K562 (cell line): ENCODE data around the gene AMZ2. TPM values are rescaled to one million over a fixed set of nuclear protein-coding genes. Genes with fewer than 3 reads are reported as not detected.

Source experiments
- CCAR2 ChIP-seq: fragments of 200-400 bp; formaldehyde crosslinking; IDR thresholded peaks from 2 replicates; pipeline ENCODE4 v1.6.1; 2017; ENCODE audit warnings: mild to moderate bottlenecking, low read depth, low read length
- DNMT1 ChIP-seq: fragments of 450-650 bp; IDR thresholded peaks from 2 replicates; pipeline ENCODE4 v1.6.1; 2016; ENCODE audit warnings: antibody characterized with exemption, mild to moderate bottlenecking
- EHMT2 ChIP-seq: fragments of 450-650 bp; IDR thresholded peaks from 2 replicates; pipeline ENCODE4 v1.6.1; 2018; ENCODE audit warnings: antibody characterized with exemption
- EP400 ChIP-seq: fragments of 450-650 bp; IDR thresholded peaks from 2 replicates; pipeline ENCODE4 v1.6.1; 2017; ENCODE audit warnings: antibody characterized with exemption, mild to moderate bottlenecking, moderate library complexity
- HLTF ChIP-seq: fragments of 450-650 bp; IDR thresholded peaks from 2 replicates; pipeline ENCODE4 v1.6.1; 2016
- KDM2B ChIP-seq: fragments of 250-450 bp; sonication (Bioruptor Pico); IDR thresholded peaks from 2 replicates; pipeline ENCODE4 v1.8.0; 2021; ENCODE audit warnings: mild to moderate bottlenecking, moderate library complexity
- MYC ChIP-seq, 2 experiments: fragments of 250-450 bp in 1 of 2; sonication (Bioruptor Pico) in 1 of 2; IDR thresholded peaks; 2 replicates each; pipeline versions ENCODE4 v1.5.1 to v1.6.1; 2012 to 2021; ENCODE audit warnings: low read depth in 2 of 2, borderline replicate concordance in 1 of 2, improper control_type of control experiment in 1 of 2, low read length in 1 of 2, mild to moderate bottlenecking in 1 of 2, moderate library complexity in 1 of 2
- NR2C2 ChIP-seq, 2 experiments: fragments of 200-800 bp in 1 of 2; sonication (Bioruptor generic) in 1 of 2; sonication (generic) in 1 of 2; formaldehyde crosslinking in 1 of 2; IDR thresholded peaks; 2 replicates each; pipeline versions ENCODE4 v1.6.1 to v1.8.0; 2016 to 2022; ENCODE audit warnings: mild to moderate bottlenecking in 1 of 2, missing compliant biosample characterization in 1 of 2, missing genetic modification characterization in 1 of 2, missing genetic modification reagents in 1 of 2
- POLR2B ChIP-seq: fragments of 450-650 bp; IDR thresholded peaks from 2 replicates; pipeline ENCODE4 v1.6.1; 2018; ENCODE audit warnings: low read depth; ENCODE audit not compliant: partially characterized antibody
- POLR2G ChIP-seq: fragments of 200-400 bp; formaldehyde crosslinking; IDR thresholded peaks from 2 replicates; pipeline ENCODE4 v1.6.1; 2017; ENCODE audit warnings: low read depth, mild to moderate bottlenecking, antibody characterized with exemption, low read length, moderate library complexity
- PYGO2 ChIP-seq: fragments of 450-650 bp; IDR thresholded peaks from 2 replicates; pipeline ENCODE4 v1.6.1; 2016; ENCODE audit warnings: mild to moderate bottlenecking, missing genetic modification characterization, moderate library complexity, missing compliant biosample characterization
- RAD21 ChIP-seq, 2 experiments: fragments of 250-450 bp in 1 of 2; fragments of 450-650 bp in 1 of 2; sonication (Bioruptor Pico) in 1 of 2; formaldehyde crosslinking in 1 of 2; IDR thresholded peaks in 1 of 2; conservative IDR thresholded peaks in 1 of 2; 2 replicates each; pipeline versions ENCODE4 v1.4.0 to v1.8.0; 2020 to 2022; ENCODE audit warnings: mild to moderate bottlenecking in 2 of 2, moderate library complexity in 1 of 2
- RBFOX2 ChIP-seq: fragments of 200-400 bp; formaldehyde crosslinking; IDR thresholded peaks from 2 replicates; pipeline ENCODE4 v1.6.1; 2017; ENCODE audit warnings: low read depth, mild to moderate bottlenecking, low read length, moderate library complexity
- WHSC1 ChIP-seq: IDR thresholded peaks from one replicate; pipeline ENCODE4 v1.6.1; 2012; ENCODE audit warnings: low read length, control low read depth, inconsistent platforms
- ZFX ChIP-seq: sonication (generic); formaldehyde crosslinking; IDR thresholded peaks from 2 replicates; pipeline ENCODE4 v1.8.0; 2022; ENCODE audit warnings: mild to moderate bottlenecking, missing genetic modification reagents, moderate library complexity
- ZNF124 ChIP-seq: sonication (generic); formaldehyde crosslinking; IDR thresholded peaks from 2 replicates; pipeline ENCODE4 v1.8.1; 2022; ENCODE audit warnings: missing genetic modification reagents
- ZNF644 ChIP-seq: fragments of 200-800 bp; sonication (Bioruptor generic); IDR thresholded peaks from 2 replicates; pipeline ENCODE4 v1.6.1; 2016; ENCODE audit warnings: low read depth, missing genetic modification characterization, missing compliant biosample characterization
- ZNF764 ChIP-seq: fragments of 250-450 bp; sonication (Bioruptor Pico); IDR thresholded peaks from 2 replicates; pipeline ENCODE4 v1.4.0; 2020; ENCODE audit warnings: low read depth, mild to moderate bottlenecking, moderate library complexity
- polyA plus RNA-seq, 8 experiments: library from polyadenylated mRNA; depleted of rRNA in 4 of 8; stranded (reverse) in 5 of 8; unstranded in 3 of 8; fragments of >200 nt; fragmentation: Nextera tagmentation in 2 of 8; fragmentation: Illumina TruSeq in 1 of 8; extraction: Ambion mirVana in 2 of 8; extraction: Trizol in 1 of 8; gene quantifications; 2 replicates each; pipeline versions ENCODE4 v1.2.1 to v1.2.3, GENCODE V29; 2011 to 2014; ENCODE audit warnings: inconsistent platforms in 1 of 8, missing spikeins in 1 of 8
- total RNA-seq, 7 experiments: library from RNA; depleted of rRNA in 6 of 7; stranded (reverse); fragments of >200 nt in 6 of 7; fragmentation: Illumina TruSeq in 2 of 7; extraction: Trizol in 2 of 7; gene quantifications; 2 replicates each; pipeline versions ENCODE4 v1.2.1 to v1.2.3, GENCODE V29; 2011 to 2021; ENCODE audit warnings: low replicate concordance in 1 of 7
- TF ChIP-seq, protein P1 (sequence below): IDR thresholded peaks from 2 replicates; pipeline ENCODE4 v1.6.1; 2011; ENCODE audit not compliant: insufficient read length; ENCODE audit errors: extremely low read depth
- TF ChIP-seq, protein P2 (sequence below): fragments of 450-650 bp; conservative IDR thresholded peaks from 2 replicates; pipeline ENCODE4 v1.6.1; 2016; ENCODE audit warnings: missing genetic modification characterization, low read depth, mild to moderate bottlenecking, missing compliant biosample characterization, moderate library complexity
- TF ChIP-seq, protein P3 (sequence below), 2 experiments: fragments of 250-450 bp in 1 of 2; fragments of 450-650 bp in 1 of 2; sonication (Bioruptor Pico) in 1 of 2; IDR thresholded peaks; 2 replicates each; pipeline versions ENCODE4 v1.6.1 to v1.8.0; 2016 to 2021; ENCODE audit warnings: mild to moderate bottlenecking in 2 of 2, moderate library complexity in 2 of 2, missing compliant biosample characterization in 1 of 2, missing genetic modification characterization in 1 of 2
- TF ChIP-seq, protein P4 (sequence below): fragments of 250-450 bp; sonication (Bioruptor Pico); IDR thresholded peaks from 2 replicates; pipeline ENCODE4 v1.9.0; 2021; ENCODE audit warnings: mild to moderate bottlenecking, inconsistent platforms

Gene AMZ2
- total and polyA plus RNA-seq, 9 of the 15 experiments (the other 6 are each of a cell fraction or from before 2014, with no cell fraction given) = 22.6 to 92.2 (median 52.6) TPM

DNA sequence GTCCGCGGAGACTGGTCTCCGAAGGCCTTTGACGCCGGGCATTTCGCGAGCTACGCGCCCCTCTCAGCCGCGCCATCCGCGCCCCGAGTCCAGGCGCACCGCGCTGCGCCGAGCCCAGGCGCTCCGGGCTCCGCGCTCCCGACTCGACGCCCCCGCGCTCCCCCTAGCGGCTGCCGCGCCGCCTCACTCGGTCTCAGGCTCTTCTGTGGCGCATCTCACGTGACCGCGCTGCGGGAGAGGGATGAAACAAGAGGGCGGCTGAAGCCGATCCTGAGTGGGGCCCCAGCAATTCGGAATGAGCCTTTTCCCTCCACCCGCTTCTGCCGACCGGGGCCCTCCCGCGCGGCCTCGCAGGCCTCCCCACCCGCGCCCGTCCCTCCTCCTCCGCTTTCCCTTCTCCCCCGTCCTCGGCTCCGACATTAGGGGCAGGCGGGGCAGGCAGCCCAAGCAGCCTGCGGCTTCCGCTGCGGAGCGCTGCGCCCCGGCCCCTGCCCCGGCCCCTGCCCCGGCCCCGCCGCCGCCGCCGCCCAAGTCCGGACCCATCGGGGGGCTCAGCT is 42.5 kb upstream of the AMZ2 start (continued):
- TF ChIP-seq RAD21 (CRISPR knock-in tag; conservative IDR thresholded peaks at IDR 0.05 in 1 of 2, IDR thresholded peaks at IDR 0.05 in 1 of 2) = peak; percentile 51 to 58
- peak; percentile 74; the same call in 1 of the 2 replicates for TF ChIP-seq HLTF
- TF ChIP-seq EHMT2 = no peak
- no peak for TF ChIP-seq ZNF124 (CRISPR knock-in tag)
- TF ChIP-seq WHSC1 = no peak
- TF ChIP-seq KDM2B (CRISPR knock-in tag) = peak; percentile 64; the same call in 1 of the 2 replicates
- TF ChIP-seq ZNF644 (tag) = no peak
- no peak for TF ChIP-seq PYGO2
- peak; percentile 31; the same call in 1 of the 2 replicates for TF ChIP-seq EP400
- TF ChIP-seq NR2C2 (CRISPR knock-in tag; IDR thresholded peaks at IDR 0.05) = no peak
- TF ChIP-seq NR2C2 (tag; IDR thresholded peaks at IDR 0.05) = no peak; the same call in 1 of the 2 replicates
- peak; percentile 84 for TF ChIP-seq POLR2G
- peak; percentile 60 for TF ChIP-seq MYC (IDR thresholded peaks at IDR 0.05; ENCODE audit: low read depth, low read length)
- no peak for TF ChIP-seq MYC (CRISPR knock-in tag; IDR thresholded peaks at IDR 0.05; ENCODE audit: borderline replicate concordance, low read depth)
- TF ChIP-seq ZNF764 (CRISPR knock-in tag) = no peak
- TF ChIP-seq ZFX (CRISPR knock-in tag) = no peak
- TF ChIP-seq, protein P1, sequence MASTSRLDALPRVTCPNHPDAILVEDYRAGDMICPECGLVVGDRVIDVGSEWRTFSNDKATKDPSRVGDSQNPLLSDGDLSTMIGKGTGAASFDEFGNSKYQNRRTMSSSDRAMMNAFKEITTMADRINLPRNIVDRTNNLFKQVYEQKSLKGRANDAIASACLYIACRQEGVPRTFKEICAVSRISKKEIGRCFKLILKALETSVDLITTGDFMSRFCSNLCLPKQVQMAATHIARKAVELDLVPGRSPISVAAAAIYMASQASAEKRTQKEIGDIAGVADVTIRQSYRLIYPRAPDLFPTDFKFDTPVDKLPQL = no peak
- TF ChIP-seq CCAR2 = no peak
- TF ChIP-seq DNMT1 = no peak
- TF ChIP-seq, protein P2, sequence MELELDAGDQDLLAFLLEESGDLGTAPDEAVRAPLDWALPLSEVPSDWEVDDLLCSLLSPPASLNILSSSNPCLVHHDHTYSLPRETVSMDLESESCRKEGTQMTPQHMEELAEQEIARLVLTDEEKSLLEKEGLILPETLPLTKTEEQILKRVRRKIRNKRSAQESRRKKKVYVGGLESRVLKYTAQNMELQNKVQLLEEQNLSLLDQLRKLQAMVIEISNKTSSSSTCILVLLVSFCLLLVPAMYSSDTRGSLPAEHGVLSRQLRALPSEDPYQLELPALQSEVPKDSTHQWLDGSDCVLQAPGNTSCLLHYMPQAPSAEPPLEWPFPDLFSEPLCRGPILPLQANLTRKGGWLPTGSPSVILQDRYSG (tag) = no peak
- TF ChIP-seq RBFOX2 = peak; percentile 80
- TF ChIP-seq, protein P3, sequence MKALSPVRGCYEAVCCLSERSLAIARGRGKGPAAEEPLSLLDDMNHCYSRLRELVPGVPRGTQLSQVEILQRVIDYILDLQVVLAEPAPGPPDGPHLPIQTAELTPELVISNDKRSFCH (CRISPR knock-in tag; IDR thresholded peaks at IDR 0.05) = no peak
- TF ChIP-seq, protein P3 (tag; IDR thresholded peaks at IDR 0.05) = peak; percentile 47; the same call in 1 of the 2 replicates
- TF ChIP-seq, protein P4, sequence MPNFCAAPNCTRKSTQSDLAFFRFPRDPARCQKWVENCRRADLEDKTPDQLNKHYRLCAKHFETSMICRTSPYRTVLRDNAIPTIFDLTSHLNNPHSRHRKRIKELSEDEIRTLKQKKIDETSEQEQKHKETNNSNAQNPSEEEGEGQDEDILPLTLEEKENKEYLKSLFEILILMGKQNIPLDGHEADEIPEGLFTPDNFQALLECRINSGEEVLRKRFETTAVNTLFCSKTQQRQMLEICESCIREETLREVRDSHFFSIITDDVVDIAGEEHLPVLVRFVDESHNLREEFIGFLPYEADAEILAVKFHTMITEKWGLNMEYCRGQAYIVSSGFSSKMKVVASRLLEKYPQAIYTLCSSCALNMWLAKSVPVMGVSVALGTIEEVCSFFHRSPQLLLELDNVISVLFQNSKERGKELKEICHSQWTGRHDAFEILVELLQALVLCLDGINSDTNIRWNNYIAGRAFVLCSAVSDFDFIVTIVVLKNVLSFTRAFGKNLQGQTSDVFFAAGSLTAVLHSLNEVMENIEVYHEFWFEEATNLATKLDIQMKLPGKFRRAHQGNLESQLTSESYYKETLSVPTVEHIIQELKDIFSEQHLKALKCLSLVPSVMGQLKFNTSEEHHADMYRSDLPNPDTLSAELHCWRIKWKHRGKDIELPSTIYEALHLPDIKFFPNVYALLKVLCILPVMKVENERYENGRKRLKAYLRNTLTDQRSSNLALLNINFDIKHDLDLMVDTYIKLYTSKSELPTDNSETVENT (CRISPR knock-in tag) = peak; percentile 53; the same call in 1 of the 2 replicates
- peak; percentile 46 for TF ChIP-seq POLR2B
